DND-41 (cell line): ENCODE measurements around the gene GLS.

Source experiments
- ATAC-seq: fragments of 200-7000 bp; cut with Tn5 transposase; 3 replicates; pipeline ENCODE4 v1.9.1; 2021; ENCODE audit warnings: low read depth; ENCODE audit not compliant: insufficient read depth
- DNase-seq: peaks from one replicate; pipeline ENCODE4 v3.0.0-alpha.2; 2020
- H2AFZ ChIP-seq: 2 replicates; pipeline ENCODE4 v1.6.0; 2012; ENCODE audit warnings: low read depth, low read length
- H3K27ac ChIP-seq: 2 replicates; pipeline ENCODE4 v1.5.1; 2012; ENCODE audit warnings: low read length, inconsistent platforms
- H3K27me3 ChIP-seq: fragments of 200-600 bp; sonication (generic); 2 replicates; pipeline ENCODE4 v1.6.0; 2012; ENCODE audit warnings: low read length, mild to moderate bottlenecking, inconsistent platforms; ENCODE audit not compliant: insufficient read depth, poor library complexity
- H3K36me3 ChIP-seq: 2 replicates; pipeline ENCODE4 v1.5.1; 2012; ENCODE audit warnings: low read length, inconsistent platforms; ENCODE audit not compliant: insufficient read depth
- H3K4me1 ChIP-seq: 2 replicates; pipeline ENCODE4 v1.5.1; 2012; ENCODE audit warnings: mild to moderate bottlenecking, low read length; ENCODE audit not compliant: insufficient read depth
- H3K4me2 ChIP-seq: 2 replicates; pipeline ENCODE4 v1.6.0; 2012; ENCODE audit warnings: mild to moderate bottlenecking, moderate library complexity, low read length, inconsistent platforms; ENCODE audit not compliant: insufficient read depth
- H3K4me3 ChIP-seq, 2 experiments: fragments of 200-600 bp in 1 of 2; shearing (Covaris generic) in 1 of 2; 2 replicates each; pipeline ENCODE4 v1.5.1; 2012 to 2016; ENCODE audit warnings: inconsistent platforms in 2 of 2, low read length in 2 of 2, mild to moderate bottlenecking in 2 of 2, low read depth in 1 of 2, moderate library complexity in 1 of 2
- H3K79me2 ChIP-seq: 2 replicates; pipeline ENCODE4 v1.6.0; 2012; ENCODE audit warnings: low read length, inconsistent platforms; ENCODE audit not compliant: insufficient read depth
- H3K9ac ChIP-seq: 2 replicates; pipeline ENCODE4 v1.6.0; 2012; ENCODE audit warnings: low read depth, mild to moderate bottlenecking, inconsistent platforms, low read length, moderate library complexity
- H3K9me3 ChIP-seq: 2 replicates; pipeline ENCODE4 v1.5.1; 2012; ENCODE audit warnings: low read length, moderate library complexity, mild to moderate bottlenecking, inconsistent platforms; ENCODE audit not compliant: insufficient read depth, severe bottlenecking
- H4K20me1 ChIP-seq: 2 replicates; pipeline ENCODE4 v1.6.0; 2012; ENCODE audit warnings: low read length; ENCODE audit not compliant: insufficient read depth
- EZH2 ChIP-seq: IDR thresholded peaks from 3 replicates; pipeline ENCODE4 v1.6.1; 2012; ENCODE audit warnings: borderline replicate concordance, low read depth, mild to moderate bottlenecking, moderate library complexity, low read length, inconsistent platforms; ENCODE audit not compliant: severe bottlenecking
- TF ChIP-seq, protein P1 (sequence below): IDR thresholded peaks from 2 replicates; pipeline ENCODE4 v1.5.1; 2012; ENCODE audit warnings: borderline replicate concordance, low read length, moderate library complexity, mild to moderate bottlenecking; ENCODE audit not compliant: poor library complexity, severe bottlenecking; ENCODE audit errors: extremely low read depth

Gene GLS

DNA sequence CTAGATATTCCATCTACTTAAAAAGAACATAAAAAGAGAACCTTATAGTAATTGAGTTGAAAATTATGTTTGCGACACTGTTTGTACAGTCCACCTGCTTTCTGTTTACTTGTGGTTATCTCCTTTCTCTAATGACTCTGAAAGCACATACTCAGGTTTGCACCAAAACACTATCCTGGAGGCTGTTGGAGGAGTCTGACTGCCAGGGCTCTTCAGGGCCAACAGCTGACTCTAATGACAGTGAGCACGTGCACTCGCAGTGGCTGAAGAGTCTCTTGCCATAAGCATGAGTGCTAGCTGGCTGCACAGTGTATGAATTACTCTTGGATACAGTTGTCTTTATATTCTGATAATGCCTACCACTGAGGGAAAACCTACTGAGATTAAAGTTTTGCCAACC lies 16.7 kb upstream of the GLS start:
- Histone ChIP-seq H3K4me1 (peaks cover 7% of the 10 kb centered on the region; the same call in 1 of the 2 replicates), H4K20me1 (no peaks in the 10 kb centered on the region), H3K9ac (no peak overlapping the region), H3K27me3 (no peaks in the 10 kb centered on the region), H2AFZ (no peak overlapping the region), H3K27ac (no peak overlapping the region), H3K36me3 (no peaks in the 10 kb centered on the region), H3K79me2 (no peaks in the 10 kb centered on the region), H3K9me3 (no peaks in the 10 kb centered on the region), H3K4me3 (no peak overlapping the region), H3K4me2 (no peak overlapping the region)
- DNase-seq (peak; percentile 8), ATAC-seq (peak; percentile 74)
- no peak for TF ChIP-seq EZH2
- TF ChIP-seq, protein P1, sequence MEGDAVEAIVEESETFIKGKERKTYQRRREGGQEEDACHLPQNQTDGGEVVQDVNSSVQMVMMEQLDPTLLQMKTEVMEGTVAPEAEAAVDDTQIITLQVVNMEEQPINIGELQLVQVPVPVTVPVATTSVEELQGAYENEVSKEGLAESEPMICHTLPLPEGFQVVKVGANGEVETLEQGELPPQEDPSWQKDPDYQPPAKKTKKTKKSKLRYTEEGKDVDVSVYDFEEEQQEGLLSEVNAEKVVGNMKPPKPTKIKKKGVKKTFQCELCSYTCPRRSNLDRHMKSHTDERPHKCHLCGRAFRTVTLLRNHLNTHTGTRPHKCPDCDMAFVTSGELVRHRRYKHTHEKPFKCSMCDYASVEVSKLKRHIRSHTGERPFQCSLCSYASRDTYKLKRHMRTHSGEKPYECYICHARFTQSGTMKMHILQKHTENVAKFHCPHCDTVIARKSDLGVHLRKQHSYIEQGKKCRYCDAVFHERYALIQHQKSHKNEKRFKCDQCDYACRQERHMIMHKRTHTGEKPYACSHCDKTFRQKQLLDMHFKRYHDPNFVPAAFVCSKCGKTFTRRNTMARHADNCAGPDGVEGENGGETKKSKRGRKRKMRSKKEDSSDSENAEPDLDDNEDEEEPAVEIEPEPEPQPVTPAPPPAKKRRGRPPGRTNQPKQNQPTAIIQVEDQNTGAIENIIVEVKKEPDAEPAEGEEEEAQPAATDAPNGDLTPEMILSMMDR, result no peak

DNA sequence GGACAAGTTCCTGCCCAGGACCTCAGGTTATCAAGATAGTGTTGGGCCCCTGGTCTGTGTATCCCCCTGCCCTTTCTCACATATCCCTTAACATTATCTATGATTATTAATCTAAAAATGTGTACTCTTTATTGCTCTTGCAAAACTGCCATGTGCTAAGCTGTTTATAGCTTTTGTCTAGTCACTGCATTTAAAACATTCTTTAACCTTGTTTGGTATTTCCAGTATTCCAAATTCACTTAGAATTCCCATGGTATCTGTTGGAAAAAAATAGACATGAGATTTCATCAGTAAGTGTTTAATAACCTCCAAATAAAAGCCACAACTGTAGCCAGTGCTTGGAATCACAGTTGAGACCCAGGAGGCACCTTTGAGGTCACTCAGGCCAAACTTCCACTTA lies 16.2 kb upstream of the GLS start:
- Histone ChIP-seq H3K9me3 (no peaks in the 10 kb centered on the region), H3K27ac (no peak overlapping the region), H4K20me1 (no peaks in the 10 kb centered on the region), H3K27me3 (no peaks in the 10 kb centered on the region), H3K9ac (no peak overlapping the region), H3K79me2 (no peaks in the 10 kb centered on the region), H3K36me3 (no peaks in the 10 kb centered on the region), H3K4me3 (no peak overlapping the region), H2AFZ (no peak overlapping the region), H3K4me2 (no peak overlapping the region), H3K4me1 (peaks cover 7% of the 10 kb centered on the region; the same call in 1 of the 2 replicates)
- DNase-seq (no peak), ATAC-seq (no peak)
- TF ChIP-seq EZH2, result no peak
- TF ChIP-seq, protein P1, result no peak

DNA sequence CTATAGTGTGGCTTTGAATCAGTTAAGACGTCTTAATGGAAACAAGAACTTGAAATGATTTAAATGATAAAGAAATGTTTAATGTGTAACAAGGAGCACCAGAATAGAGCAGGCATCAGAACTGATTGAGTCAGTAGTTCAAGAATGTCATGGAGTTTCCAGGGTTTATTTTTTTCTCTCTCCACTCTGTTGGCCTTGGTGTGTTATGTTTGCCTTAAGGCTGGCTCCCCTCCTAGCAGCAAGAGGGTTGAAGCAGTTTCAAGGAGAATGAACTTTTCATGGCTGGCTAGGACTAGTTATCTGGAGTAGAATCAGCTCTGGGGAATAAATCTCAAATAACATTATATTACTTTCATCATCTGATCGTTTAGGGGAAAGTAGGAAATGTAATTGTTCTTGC lies 13.4 kb upstream of the GLS start:
- ATAC-seq (no peak), DNase-seq (no peak)
- H3K4me1 ChIP-seq, result peaks cover 7% of the 10 kb centered on the region; the same call in 1 of the 2 replicates
- TF ChIP-seq, protein P1, result no peak
- no peak for TF ChIP-seq EZH2
- no peaks in the 10 kb centered on the region for H3K27me3 ChIP-seq
- no peak overlapping the region for H3K27ac ChIP-seq
- H4K20me1 ChIP-seq, result no peaks in the 10 kb centered on the region
- H2AFZ ChIP-seq, result no peak overlapping the region
- H3K9me3 ChIP-seq, result no peaks in the 10 kb centered on the region
- no peaks in the 10 kb centered on the region for H3K36me3 ChIP-seq
- no peak overlapping the region for H3K9ac ChIP-seq
- H3K4me3 ChIP-seq, result no peak overlapping the region
- no peaks in the 10 kb centered on the region for H3K79me2 ChIP-seq
- no peak overlapping the region for H3K4me2 ChIP-seq

DNA sequence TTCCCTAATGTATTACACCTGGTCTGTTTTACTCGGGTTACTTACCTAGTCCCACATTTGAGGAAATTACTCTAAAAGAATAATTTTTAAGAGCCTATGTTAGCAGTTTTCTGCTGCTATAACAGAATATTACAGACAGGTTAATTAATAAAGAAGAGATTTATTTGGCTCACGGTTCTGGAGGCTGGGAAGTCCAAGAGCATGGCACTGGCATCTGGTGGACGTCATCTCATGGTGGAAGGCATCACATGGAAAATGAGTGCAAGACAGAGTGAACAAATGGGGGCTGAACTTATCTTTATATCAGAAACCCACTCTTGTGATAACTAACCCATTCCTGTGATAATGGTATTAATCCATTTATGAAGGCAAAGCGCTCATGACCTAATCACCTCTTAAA lies 12.8 kb upstream of the GLS start:
- ATAC-seq, result no peak
- H2AFZ ChIP-seq, result no peak overlapping the region
- no peak overlapping the region for H3K27ac ChIP-seq
- no peaks in the 10 kb centered on the region for H3K9me3 ChIP-seq
- no peak for DNase-seq
- H3K4me3 ChIP-seq, result no peak overlapping the region
- H3K79me2 ChIP-seq, result no peaks in the 10 kb centered on the region
- H3K9ac ChIP-seq, result no peak overlapping the region
- H3K27me3 ChIP-seq, result no peaks in the 10 kb centered on the region
- H3K36me3 ChIP-seq, result no peaks in the 10 kb centered on the region
- peaks cover 7% of the 10 kb centered on the region; the same call in 1 of the 2 replicates for H3K4me1 ChIP-seq
- H3K4me2 ChIP-seq, result no peak overlapping the region
- H4K20me1 ChIP-seq, result no peaks in the 10 kb centered on the region
- no peak for TF ChIP-seq EZH2
- TF ChIP-seq, protein P1, result no peak
